ENCODE data around the gene CYP4F22. TPM values are rescaled to one million over a fixed set of nuclear protein-coding genes. Genes with fewer than 3 reads are reported as not detected.
"Not testable (repeated sequence)": the region's sequence is repeated elsewhere in the genome, so short reads cannot be mapped to it uniquely, and the experiment has no call there.

The CYP4F22 gene
- total RNA-seq, 2 donors from 2014 or later = not detected

GRCh38 chr19:15471639-15472101, 36.7 kb upstream of the CYP4F22 start:
- DNase-seq (ENCODE audit: low spot score) = no peak
- no peak overlapping the region for H3K27ac ChIP-seq
- no peaks in the 10 kb centered on the region for H3K36me3 ChIP-seq
- TF ChIP-seq, protein P1, sequence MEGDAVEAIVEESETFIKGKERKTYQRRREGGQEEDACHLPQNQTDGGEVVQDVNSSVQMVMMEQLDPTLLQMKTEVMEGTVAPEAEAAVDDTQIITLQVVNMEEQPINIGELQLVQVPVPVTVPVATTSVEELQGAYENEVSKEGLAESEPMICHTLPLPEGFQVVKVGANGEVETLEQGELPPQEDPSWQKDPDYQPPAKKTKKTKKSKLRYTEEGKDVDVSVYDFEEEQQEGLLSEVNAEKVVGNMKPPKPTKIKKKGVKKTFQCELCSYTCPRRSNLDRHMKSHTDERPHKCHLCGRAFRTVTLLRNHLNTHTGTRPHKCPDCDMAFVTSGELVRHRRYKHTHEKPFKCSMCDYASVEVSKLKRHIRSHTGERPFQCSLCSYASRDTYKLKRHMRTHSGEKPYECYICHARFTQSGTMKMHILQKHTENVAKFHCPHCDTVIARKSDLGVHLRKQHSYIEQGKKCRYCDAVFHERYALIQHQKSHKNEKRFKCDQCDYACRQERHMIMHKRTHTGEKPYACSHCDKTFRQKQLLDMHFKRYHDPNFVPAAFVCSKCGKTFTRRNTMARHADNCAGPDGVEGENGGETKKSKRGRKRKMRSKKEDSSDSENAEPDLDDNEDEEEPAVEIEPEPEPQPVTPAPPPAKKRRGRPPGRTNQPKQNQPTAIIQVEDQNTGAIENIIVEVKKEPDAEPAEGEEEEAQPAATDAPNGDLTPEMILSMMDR (IDR thresholded peaks at IDR 0.05) = no peak
- H3K27me3 ChIP-seq (replicated peaks; ENCODE audit: insufficient read depth) = no peaks in the 10 kb centered on the region
- H3K4me1 ChIP-seq (ENCODE audit: control insufficient read depth in 1 of 2, low read depth in 2 of 2) = peaks cover 0 to 9% of the 10 kb centered on the region in 2 donors
- no peaks in the 10 kb centered on the region for H3K9me3 ChIP-seq
- H3K4me3 ChIP-seq = no peak overlapping the region
- ATAC-seq (ENCODE audit: insufficient number of reproducible peaks, low FRiP score, low read depth) = no peak

DNA sequence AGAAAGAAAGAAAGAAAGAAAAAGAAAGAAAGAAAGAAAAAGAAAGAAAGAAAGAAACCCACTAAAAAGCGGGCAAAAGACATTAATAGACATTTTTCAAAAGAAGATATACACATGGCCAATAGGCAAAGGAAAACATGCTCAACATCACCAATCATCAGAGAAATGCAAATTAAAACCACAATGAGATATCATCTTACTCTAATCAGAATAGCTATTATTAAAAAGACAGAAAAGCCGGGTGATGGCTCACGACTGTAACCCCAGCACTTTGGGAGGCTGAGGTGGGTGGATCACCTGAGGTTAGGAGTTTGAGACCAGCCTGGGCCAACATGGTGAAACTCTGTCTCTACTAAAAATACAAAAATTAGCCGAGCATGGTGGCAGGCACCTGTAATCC, 34.5 kb upstream of the CYP4F22 start:
- not testable (repeated sequence) for H3K4me3 ChIP-seq; H3K36me3 ChIP-seq; H3K27ac ChIP-seq; H3K9me3 ChIP-seq; H3K4me1 ChIP-seq (ENCODE audit: control insufficient read depth in 1 of 2, low read depth in 2 of 2); DNase-seq (ENCODE audit: low spot score); H3K27me3 ChIP-seq (replicated peaks; ENCODE audit: insufficient read depth); ATAC-seq (ENCODE audit: insufficient number of reproducible peaks, low FRiP score, low read depth)

GRCh38 chr19:15475169-15475568, 33.2 kb upstream of the CYP4F22 start:
- H3K4me1 ChIP-seq (ENCODE audit: control insufficient read depth in 1 of 2, low read depth in 2 of 2) = no peaks in the 10 kb centered on the region
- ATAC-seq (ENCODE audit: insufficient number of reproducible peaks, low FRiP score, low read depth) (no peak), DNase-seq (ENCODE audit: low spot score) (no peak)
- TF ChIP-seq, protein P1 (IDR thresholded peaks at IDR 0.05) = no peak
- no peak overlapping the region for H3K27ac ChIP-seq
- H3K27me3 ChIP-seq (replicated peaks; ENCODE audit: insufficient read depth) = no peaks in the 10 kb centered on the region
- no peaks in the 10 kb centered on the region for H3K36me3 ChIP-seq
- H3K4me3 ChIP-seq = no peak overlapping the region
- no peaks in the 10 kb centered on the region for H3K9me3 ChIP-seq

DNA sequence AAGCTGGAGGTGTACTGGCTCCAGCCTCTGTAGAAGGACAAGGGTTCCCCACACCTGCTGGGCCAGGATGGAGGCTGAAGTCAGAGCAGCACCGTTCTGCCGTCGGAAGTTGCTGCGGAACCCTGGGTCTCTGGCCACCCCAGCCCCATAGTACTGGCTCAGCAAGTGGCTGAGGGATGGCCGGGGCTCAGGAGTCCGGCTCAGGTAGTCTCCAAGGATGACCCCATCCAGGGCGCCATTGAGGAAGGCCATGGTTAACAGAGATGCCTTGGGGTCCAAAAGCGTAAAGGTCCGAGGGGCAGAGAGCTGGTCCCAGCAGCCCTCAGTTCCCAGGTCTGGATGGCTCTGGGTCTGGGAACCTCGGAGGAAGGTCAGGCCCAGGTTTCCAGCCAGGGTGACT, 32.7 kb upstream of the CYP4F22 start:
- ATAC-seq (ENCODE audit: insufficient number of reproducible peaks, low FRiP score, low read depth) (no peak), DNase-seq (ENCODE audit: low spot score) (no peak)
- no peak overlapping the region for H3K27ac ChIP-seq
- H3K9me3 ChIP-seq = no peaks in the 10 kb centered on the region
- H3K4me3 ChIP-seq = no peak overlapping the region
- no peaks in the 10 kb centered on the region for H3K36me3 ChIP-seq
- H3K27me3 ChIP-seq (replicated peaks; ENCODE audit: insufficient read depth) = no peaks in the 10 kb centered on the region
- no peaks in the 10 kb centered on the region for H3K4me1 ChIP-seq (ENCODE audit: control insufficient read depth in 1 of 2, low read depth in 2 of 2)
- TF ChIP-seq, protein P1 (IDR thresholded peaks at IDR 0.05) = no peak

- no peak for DNase-seq (ENCODE audit: low spot score)
- no peaks in the 10 kb centered on the region for H3K4me1 ChIP-seq (ENCODE audit: control insufficient read depth in 1 of 2, low read depth in 2 of 2)
- no peaks in the 10 kb centered on the region for H3K27me3 ChIP-seq (replicated peaks; ENCODE audit: insufficient read depth)
- no peaks in the 10 kb centered on the region for H3K36me3 ChIP-seq
- ATAC-seq (ENCODE audit: insufficient number of reproducible peaks, low FRiP score, low read depth) = no peak
- TF ChIP-seq, protein P1 (IDR thresholded peaks at IDR 0.05) = no peak
- no peak overlapping the region for H3K4me3 ChIP-seq
- no peak overlapping the region for H3K27ac ChIP-seq
- no peaks in the 10 kb centered on the region for H3K9me3 ChIP-seq
Observed at GRCh38 chr19:15476325-15476724, 32.0 kb upstream of the CYP4F22 start.

Measured in thoracic aorta (tissue), 2 donors.